GM18861 (cell line): ENCODE results near the gene UBE2J1.

Experiments used
- ATAC-seq: cut with Tn5 transposase; IDR thresholded peaks from one replicate; pipeline ENCODE4 v1.9.1; 2021; ENCODE audit not compliant: unreplicated experiment

The UBE2J1 gene

GRCh38 chr6:89291256-89291819 lies 61.2 kb downstream of the UBE2J1 start:
- no peak for ATAC-seq

DNA sequence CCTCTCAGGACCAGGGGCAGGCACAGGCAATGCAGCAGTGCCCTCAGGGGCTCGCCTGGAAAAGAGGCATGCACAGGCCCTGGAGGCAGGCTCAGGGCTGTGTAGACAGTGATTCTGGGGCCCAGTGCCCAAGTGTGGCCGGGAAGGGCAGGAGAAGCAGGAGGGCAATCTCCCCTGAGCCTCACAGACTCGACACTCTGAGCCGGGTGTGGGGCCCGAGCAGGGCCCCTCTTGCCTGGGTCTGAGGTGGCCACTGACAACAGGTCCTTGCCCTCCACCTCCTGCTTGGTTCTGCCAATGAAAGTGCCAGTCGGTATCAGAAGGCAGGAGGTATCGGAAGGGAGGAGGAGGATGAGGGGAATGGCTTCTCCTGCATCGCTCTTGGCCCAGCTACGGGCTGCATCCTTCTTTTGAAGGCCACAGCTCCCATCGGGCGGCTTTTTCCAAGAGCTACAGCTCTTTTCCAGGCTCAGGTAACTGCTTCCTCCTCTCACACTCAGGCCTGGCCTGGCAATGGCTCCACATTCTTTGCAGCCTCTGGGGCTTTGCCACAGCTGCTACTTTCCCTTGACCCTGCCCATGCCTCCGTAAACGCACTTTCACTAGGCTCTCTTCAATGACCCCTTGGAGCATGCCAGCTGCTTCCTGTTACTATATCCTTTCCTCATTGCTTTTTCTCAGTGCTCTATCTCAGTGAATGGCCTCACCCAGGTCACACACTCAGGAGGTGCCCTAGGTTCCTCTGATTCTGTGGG lies 61.9 kb downstream of the UBE2J1 start:
- ATAC-seq = no peak

DNA sequence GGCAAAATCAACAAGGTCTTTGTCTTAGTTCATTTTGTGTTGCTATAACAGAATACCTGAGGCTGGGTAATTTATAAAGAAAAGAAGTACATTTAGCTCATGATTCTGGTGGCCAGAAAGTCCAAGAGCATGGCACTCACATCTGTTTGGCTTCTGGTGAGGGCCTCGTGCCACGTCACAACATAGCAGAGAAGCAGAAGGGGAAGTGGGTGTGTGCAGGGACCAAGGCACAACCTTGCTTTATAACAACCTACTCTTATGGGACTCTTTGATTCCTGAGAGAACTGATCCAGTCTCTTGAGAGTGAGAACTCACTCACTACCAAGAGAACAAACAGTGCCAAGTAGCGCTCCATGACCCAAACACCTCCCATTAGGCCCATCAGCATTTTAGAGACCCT lies 62.8 kb downstream of the UBE2J1 start:
- no peak for ATAC-seq

DNA sequence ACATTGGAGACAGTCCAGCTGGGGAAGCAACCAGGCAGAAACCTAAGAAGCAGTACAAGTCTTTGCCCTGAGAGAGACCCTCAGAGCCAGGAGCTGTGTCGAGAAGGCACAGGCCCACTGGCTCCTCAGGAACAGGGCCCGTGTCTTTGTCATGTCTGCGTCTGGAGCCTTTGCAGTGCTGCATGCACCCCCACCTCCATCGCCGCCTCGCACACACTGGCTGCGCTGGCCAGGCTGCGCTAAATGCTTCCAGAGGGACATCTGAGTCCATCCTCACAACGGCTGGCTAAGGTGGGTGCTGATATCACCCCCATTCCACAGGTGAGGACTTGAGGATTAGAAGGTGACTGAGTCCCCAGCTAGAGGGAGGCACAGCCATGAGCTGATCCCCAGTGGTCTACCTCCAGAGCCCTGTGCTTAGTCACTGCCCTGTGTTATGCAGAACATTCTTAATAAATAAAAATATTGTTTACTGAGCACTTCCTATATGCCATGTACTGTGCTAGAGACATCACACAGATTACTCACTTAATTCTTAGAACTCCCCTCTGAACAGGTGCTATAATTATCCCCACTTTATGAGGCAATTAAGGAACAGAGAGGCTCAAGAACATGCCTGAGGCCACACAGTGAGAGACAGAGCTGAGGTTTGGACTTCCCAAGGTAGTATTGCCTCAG lies 65.0 kb downstream of the UBE2J1 start:
- ATAC-seq = no peak

- ATAC-seq = no peak
Observed at GRCh38 chr6:89286516-89286915, 66.0 kb downstream of the UBE2J1 start.

GRCh38 chr6:89284963-89285735 lies 67.4 kb downstream of the UBE2J1 start:
- no peak for ATAC-seq

DNA sequence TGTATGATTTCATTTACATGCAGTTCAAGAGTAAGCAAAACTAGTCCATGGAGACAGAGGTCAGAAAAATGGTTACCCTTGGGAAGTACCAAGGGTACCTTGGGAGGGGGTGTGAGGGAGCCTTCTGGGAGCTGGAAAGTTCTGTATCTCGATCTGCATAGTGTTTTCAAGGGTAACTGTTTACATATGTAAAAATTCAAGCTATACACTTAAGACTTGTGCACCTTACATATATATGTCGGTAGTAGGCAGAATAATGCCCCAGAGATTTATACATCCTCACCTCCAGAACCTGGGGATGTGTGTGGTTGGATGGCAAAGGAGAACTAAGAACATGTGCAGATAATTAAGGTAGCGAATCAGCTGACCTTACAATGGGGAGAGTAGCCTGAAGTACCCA lies 68.4 kb downstream of the UBE2J1 start:
- ATAC-seq = no peak

DNA sequence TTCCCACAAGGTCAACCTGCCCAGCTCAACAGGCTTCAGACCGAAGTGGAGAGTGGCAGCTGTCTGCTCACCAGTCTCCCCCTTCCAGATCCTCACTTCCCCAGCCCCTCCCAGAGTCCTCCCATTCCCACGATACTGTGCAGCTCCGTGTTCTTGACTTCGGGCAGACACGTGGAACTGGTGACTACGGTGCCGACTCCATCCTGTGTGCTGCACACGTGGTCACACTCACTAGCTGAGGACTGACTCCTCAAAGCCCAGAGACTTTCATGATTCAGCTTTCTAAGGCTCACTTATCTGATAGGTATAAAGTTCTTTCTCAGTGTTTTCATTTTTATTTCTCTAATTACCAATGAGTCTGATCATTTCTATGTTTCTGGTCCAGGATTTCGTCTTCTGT lies 69.8 kb downstream of the UBE2J1 start:
- ATAC-seq = no peak

DNA sequence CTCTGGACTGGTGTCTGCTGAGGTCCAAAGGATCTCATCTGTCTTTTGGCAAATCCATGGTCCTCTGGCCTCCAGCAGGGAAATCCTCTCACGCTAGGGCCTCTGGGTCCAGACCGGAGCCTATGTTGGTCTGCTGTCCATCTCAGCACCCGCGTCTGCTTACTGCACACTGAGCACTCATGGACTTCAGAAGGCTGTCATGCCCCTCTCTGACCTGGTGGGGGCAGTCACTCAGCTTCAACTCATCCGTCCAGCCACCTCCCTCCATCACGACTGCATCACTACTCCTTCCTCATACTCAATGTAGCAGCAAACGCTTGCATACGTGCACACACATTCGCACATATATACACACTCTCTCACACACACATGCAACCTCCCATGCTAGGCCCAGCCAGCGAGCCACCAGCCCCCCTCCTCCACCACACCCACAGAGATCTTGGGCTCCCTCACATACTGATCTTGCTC lies 70.7 kb downstream of the UBE2J1 start:
- peak; percentile 97 for ATAC-seq

DNA sequence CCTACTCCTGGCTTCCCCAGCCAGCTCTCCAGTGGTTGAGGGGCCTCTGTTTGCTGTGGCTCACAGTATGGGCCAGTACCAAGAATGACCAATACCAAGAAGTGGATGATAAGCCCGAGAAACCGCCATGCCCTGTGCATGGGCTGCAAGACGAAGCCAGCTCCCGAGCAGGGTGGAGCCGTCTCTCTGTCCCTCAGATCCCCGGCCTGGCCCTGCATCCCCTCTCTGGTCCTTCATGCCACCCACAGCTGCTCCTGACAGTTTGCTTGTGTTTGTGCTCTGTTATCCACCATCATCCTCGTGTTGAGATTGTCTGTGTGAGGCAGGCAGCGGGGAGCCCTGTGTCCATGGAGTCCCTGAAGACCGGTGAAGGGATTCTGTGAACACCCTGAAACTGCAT lies 73.6 kb downstream of the UBE2J1 start:
- no peak for ATAC-seq
